GM12864 (cell line): ENCODE measurements around the gene SEMA5B.

Experiments used
- DNase-seq: peaks from one replicate; pipeline ENCODE4 v3.0.0-alpha.2; 2011; ENCODE audit warnings: low read depth
- H3K4me3 ChIP-seq: 2 replicates; pipeline ENCODE4 v1.5.1; 2011; ENCODE audit warnings: mild to moderate bottlenecking, low read depth, low read length, control low read depth
- CTCF ChIP-seq: IDR thresholded peaks from 2 replicates; pipeline ENCODE4 v1.5.1; 2011; ENCODE audit warnings: low read depth, mild to moderate bottlenecking, moderate library complexity, low read length, control low read depth, inconsistent platforms; ENCODE audit errors: missing control alignments

SEMA5B gene

DNA sequence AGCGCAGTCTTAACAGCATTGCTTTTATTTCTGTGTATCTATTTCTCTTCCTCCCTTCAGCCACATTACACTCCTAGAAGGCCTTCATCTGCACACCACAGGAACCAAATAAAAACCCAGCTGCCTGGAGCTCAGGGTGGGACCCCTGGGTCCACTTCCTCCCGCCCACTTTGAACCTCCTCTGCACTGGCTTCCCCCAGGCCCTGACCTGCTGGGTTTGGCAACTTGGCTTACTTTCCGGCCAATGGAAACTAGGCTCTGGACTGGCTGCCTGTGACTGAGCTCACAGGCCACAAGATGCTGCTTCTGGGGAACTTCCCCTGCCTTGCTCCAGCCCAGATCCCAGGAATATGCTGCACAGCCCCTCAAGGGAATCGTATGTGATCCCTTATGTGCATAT lies 89.8 kb downstream of the SEMA5B start:
- H3K4me3 ChIP-seq, result no peak overlapping the region
- no peak for TF ChIP-seq CTCF
- DNase-seq, result no peak

GRCh38 chr3:122936986-122937385 lies 90.6 kb downstream of the SEMA5B start:
- TF ChIP-seq CTCF, result no peak
- DNase-seq, result no peak
- H3K4me3 ChIP-seq, result no peak overlapping the region

GRCh38 chr3:122936335-122936734 lies 91.2 kb downstream of the SEMA5B start:
- TF ChIP-seq CTCF, result no peak
- H3K4me3 ChIP-seq, result no peak overlapping the region
- DNase-seq, result no peak

GRCh38 chr3:122934251-122934650 lies 93.3 kb downstream of the SEMA5B start:
- no peak for DNase-seq
- TF ChIP-seq CTCF, result no peak
- no peak overlapping the region for H3K4me3 ChIP-seq

- no peak overlapping the region for H3K4me3 ChIP-seq
- no peak for DNase-seq
- TF ChIP-seq CTCF, result no peak
Observed at GRCh38 chr3:122932251-122932967, 95.2 kb downstream of the SEMA5B start.

- TF ChIP-seq CTCF, result no peak
- no peak for DNase-seq
- no peak overlapping the region for H3K4me3 ChIP-seq
Observed at GRCh38 chr3:122931636-122932035, 95.9 kb downstream of the SEMA5B start.
